ENCODE data around the gene FFAR3.

GRCh38 chr19:35331551-35332214 lies 26.6 kb upstream of the FFAR3 start:
- TF ChIP-seq TEF (CRISPR knock-in tag; IDR thresholded peaks at IDR 0.05) (no peak), ZNF878 (CRISPR knock-in tag; IDR thresholded peaks at IDR 0.05) (no peak), POLR2A (IDR thresholded peaks at IDR 0.05; ENCODE audit: insufficient read depth in 1 of 2, low read depth in 2 of 2, low read length in 2 of 2) (no peak), E2F5 (CRISPR knock-in tag; conservative IDR thresholded peaks at IDR 0.05) (no peak), ZNF33A (CRISPR knock-in tag; IDR thresholded peaks at IDR 0.05; ENCODE audit: borderline replicate concordance) (no peak), DBP (CRISPR knock-in tag; IDR thresholded peaks at IDR 0.05; ENCODE audit: not compliant biosample characterization) (no peak), CTCF (CRISPR knock-in tag; IDR thresholded peaks at IDR 0.05) (no peak), RFX3 (CRISPR knock-in tag; IDR thresholded peaks at IDR 0.05) (no peak), ZFP91 (CRISPR knock-in tag; IDR thresholded peaks at IDR 0.05; ENCODE audit: borderline replicate concordance) (no peak), RBAK (CRISPR knock-in tag; IDR thresholded peaks at IDR 0.05) (no peak), RARG (CRISPR knock-in tag; IDR thresholded peaks at IDR 0.05; ENCODE audit: low read depth) (no peak), POLR2AphosphoS5 (IDR thresholded peaks at IDR 0.05; ENCODE audit: low read depth, low read length) (no peak), ZNF24 (IDR thresholded peaks at IDR 0.05) (no peak)
